ENCODE measurements around the gene ITGAX.
"Not testable (repeated sequence)": the region's sequence is repeated elsewhere in the genome, so short reads cannot be mapped to it uniquely, and the experiment has no call there.

ITGAX gene

GRCh38 chr16:31413381-31413780 lies 58.4 kb downstream of the ITGAX start:
- TF ChIP-seq, protein P1, sequence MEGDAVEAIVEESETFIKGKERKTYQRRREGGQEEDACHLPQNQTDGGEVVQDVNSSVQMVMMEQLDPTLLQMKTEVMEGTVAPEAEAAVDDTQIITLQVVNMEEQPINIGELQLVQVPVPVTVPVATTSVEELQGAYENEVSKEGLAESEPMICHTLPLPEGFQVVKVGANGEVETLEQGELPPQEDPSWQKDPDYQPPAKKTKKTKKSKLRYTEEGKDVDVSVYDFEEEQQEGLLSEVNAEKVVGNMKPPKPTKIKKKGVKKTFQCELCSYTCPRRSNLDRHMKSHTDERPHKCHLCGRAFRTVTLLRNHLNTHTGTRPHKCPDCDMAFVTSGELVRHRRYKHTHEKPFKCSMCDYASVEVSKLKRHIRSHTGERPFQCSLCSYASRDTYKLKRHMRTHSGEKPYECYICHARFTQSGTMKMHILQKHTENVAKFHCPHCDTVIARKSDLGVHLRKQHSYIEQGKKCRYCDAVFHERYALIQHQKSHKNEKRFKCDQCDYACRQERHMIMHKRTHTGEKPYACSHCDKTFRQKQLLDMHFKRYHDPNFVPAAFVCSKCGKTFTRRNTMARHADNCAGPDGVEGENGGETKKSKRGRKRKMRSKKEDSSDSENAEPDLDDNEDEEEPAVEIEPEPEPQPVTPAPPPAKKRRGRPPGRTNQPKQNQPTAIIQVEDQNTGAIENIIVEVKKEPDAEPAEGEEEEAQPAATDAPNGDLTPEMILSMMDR (IDR thresholded peaks at IDR 0.05; ENCODE audit: low read depth, low read length) = no peak
- no peak overlapping the region for H3K4me3 ChIP-seq (ENCODE audit: low read depth, low read length)
- DNase-seq (ENCODE audit: low read depth, low spot score) = no peak
- in situ Hi-C loops (cut with HindIII; ENCODE audit: low sequenced_read_pairs) = no loop called here

DNA sequence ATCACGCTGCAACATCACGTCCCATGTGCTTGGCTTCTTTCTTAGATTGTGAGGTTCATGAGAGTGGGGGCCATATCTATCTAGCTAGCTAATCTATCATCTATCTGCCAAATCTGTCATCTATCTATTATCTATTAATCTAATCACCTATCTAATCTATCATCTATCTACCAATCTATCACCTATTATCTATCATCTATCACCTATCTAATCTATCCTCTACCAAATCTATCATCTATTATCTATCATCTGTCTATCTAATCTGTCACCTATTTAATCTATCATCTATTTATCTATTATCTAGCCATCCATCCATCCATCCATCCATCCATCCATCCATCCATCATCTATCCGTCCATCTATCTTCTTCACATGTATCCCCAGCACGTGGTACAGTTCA lies 59.0 kb downstream of the ITGAX start:
- TF ChIP-seq, protein P1 (IDR thresholded peaks at IDR 0.05; ENCODE audit: low read depth, low read length) = no peak
- no peak for DNase-seq (ENCODE audit: low read depth, low spot score)
- H3K4me3 ChIP-seq (ENCODE audit: low read depth, low read length) = no peak overlapping the region
- in situ Hi-C loops (cut with HindIII; ENCODE audit: low sequenced_read_pairs) = no loop called here

DNA sequence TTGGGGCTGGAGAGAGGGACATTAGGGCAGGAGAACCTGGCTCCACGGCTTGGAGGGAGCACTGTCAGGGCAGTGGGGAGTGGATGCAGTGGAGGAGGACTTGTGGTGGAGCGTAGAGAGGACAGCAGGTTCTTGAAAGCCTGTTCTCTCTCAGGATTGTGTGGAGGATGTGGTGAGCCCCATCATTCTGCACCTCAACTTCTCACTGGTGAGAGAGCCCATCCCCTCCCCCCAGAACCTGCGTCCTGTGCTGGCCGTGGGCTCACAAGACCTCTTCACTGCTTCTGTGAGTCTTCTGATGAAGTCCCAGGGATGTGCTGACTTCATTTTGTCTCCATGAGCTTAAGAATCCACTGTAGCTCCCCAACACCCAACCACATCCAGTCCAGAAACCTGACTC lies 59.7 kb downstream of the ITGAX start:
- in situ Hi-C loops (cut with HindIII; ENCODE audit: low sequenced_read_pairs) = no loop called here
- no peak for DNase-seq (ENCODE audit: low read depth, low spot score)
- TF ChIP-seq, protein P1 (IDR thresholded peaks at IDR 0.05; ENCODE audit: low read depth, low read length) = no peak

DNA sequence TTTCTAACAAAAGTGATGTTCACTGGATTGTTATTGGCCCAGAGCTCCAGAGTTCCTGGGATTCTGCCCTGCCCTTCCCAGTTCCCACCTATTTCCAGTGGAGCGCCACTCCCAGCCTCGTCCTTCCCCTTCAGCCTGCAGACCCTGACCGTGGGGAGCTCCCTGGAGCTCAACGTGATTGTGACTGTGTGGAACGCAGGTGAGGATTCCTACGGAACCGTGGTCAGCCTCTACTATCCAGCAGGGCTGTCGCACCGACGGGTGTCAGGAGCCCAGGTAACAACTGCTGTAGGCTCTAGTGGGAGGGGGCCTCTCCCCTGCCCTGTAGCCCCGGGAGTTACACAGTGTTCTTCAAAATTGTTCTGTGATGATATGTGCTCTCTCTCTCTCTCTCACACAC lies 61.4 kb downstream of the ITGAX start:
- TF ChIP-seq, protein P1 (IDR thresholded peaks at IDR 0.05; ENCODE audit: low read depth, low read length) = no peak
- in situ Hi-C loops (cut with HindIII; ENCODE audit: low sequenced_read_pairs) = no loop called here
- no peak for DNase-seq (ENCODE audit: low read depth, low spot score)
- no peak overlapping the region for H3K4me3 ChIP-seq (ENCODE audit: low read depth, low read length)

More for the DNA sequence above, 59.7 kb downstream of the ITGAX start:
- H3K4me3 ChIP-seq (ENCODE audit: low read depth, low read length) = no peak overlapping the region

GRCh38 chr16:31417036-31417435 lies 62.1 kb downstream of the ITGAX start:
- DNase-seq (ENCODE audit: low read depth, low spot score); H3K4me3 ChIP-seq (ENCODE audit: low read depth, low read length); in situ Hi-C loops (cut with HindIII; ENCODE audit: low sequenced_read_pairs): not testable (repeated sequence)

- no peak for DNase-seq (ENCODE audit: low read depth, low spot score)
- TF ChIP-seq, protein P1 (IDR thresholded peaks at IDR 0.05; ENCODE audit: low read depth, low read length) = no peak
- H3K4me3 ChIP-seq (ENCODE audit: low read depth, low read length) = no peak overlapping the region
- in situ Hi-C loops (cut with HindIII; ENCODE audit: low sequenced_read_pairs) = no loop called here
Measured at GRCh38 chr16:31417916-31418315, 62.9 kb downstream of the ITGAX start.

GRCh38 chr16:31420037-31420436 lies 65.1 kb downstream of the ITGAX start:
- no peak overlapping the region for H3K4me3 ChIP-seq (ENCODE audit: low read depth, low read length)
- TF ChIP-seq, protein P1 (IDR thresholded peaks at IDR 0.05; ENCODE audit: low read depth, low read length) = no peak
- DNase-seq (ENCODE audit: low read depth, low spot score) = no peak
- in situ Hi-C loops (cut with HindIII; ENCODE audit: low sequenced_read_pairs) = no loop called here
